HG02885 (cell line): ENCODE results near the gene TPTE.
"Not testable (repeated sequence)": the region's sequence is repeated elsewhere in the genome, so short reads cannot be mapped to it uniquely, and the experiment has no call there.

Experiments used
- ATAC-seq: cut with Tn5 transposase; IDR thresholded peaks from one replicate; pipeline ENCODE4 v1.9.1; 2021; ENCODE audit warnings: mild to moderate bottlenecking; ENCODE audit not compliant: unreplicated experiment, poor library complexity

The TPTE gene

GRCh38 chr21:10616061-10616460, 94.7 kb downstream of the TPTE start:
- ATAC-seq = not testable (repeated sequence)

- no peak for ATAC-seq
These were observed 95.2 kb downstream of the TPTE start for GRCh38 chr21:10616535-10616934.

DNA sequence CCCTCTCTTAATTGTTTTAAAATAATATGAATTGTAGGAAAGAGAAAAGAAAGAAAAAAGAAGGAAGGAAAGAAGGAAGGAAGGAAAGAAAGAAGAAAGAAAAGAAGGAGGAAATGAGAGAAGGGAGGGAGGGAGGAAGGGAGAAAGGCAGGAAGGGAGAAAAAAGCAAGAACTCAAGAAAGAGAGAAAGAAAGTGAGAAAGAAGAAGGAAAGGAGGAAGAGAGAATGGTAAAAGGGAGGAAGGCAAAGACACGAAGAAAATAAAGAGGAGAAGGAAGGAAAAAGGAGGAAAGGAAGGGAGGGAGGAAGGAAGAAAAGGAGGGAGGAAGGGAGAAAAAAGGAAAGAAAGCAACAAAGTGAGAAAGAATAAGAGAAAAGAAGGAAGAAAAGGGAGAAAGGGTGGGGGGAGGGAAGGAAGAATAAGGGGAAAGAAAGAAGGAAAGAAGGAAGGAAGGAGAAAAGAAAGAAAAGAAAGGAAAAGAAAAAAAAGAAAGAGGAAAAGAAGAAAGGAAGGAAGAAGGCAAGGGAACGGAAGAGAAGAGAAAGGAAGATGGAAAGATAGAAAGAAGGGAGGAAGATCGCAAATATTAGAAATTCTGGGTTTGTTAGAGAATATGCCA, 95.9 kb downstream of the TPTE start:
- not testable (repeated sequence) for ATAC-seq

- ATAC-seq = no peak
These were observed 106.0 kb downstream of the TPTE start for GRCh38 chr21:10627316-10627863.

DNA sequence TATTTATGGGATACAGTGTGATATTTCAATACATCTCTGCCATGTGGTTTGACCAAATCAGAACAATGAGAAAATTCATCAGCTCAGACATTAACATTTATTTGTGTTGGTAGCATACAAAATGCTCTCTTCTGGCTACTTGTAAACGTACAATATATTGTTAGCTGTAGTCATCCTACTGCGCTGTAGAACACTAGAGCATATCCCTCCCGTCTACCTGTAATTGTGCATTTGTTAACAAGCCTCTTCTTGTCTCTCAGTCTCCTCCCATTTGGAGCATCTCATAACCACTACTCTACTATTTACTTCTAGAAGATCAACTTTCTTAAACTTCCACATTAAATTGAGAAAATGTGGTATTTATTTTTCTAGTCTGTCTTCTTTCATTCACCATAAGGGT, 107.9 kb downstream of the TPTE start:
- not testable (repeated sequence) for ATAC-seq

GRCh38 chr21:10630829-10631228, 109.4 kb downstream of the TPTE start:
- not testable (repeated sequence) for ATAC-seq

DNA sequence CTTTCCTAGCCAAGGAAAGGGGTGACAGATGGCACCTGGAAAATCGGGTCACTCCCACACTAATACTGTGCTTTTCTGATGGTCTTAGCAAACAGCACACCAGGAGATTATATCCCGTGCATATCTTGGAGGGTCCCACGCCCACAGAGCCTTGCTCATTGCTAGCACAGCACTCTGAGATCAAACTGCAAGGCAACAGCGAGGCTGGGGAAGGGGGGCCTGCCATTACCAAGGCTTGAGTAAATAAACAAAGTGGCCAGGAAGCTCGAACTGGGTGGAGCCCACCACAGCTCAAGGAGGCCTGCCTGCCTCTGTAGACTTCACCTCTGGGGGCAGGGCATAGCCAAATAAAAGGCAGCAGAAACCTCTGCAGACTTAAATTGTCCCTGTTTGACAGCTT, 109.9 kb downstream of the TPTE start:
- ATAC-seq = not testable (repeated sequence)

- not testable (repeated sequence) for ATAC-seq
These were observed 116.8 kb downstream of the TPTE start for GRCh38 chr21:10638144-10638543.

GRCh38 chr21:10639123-10639522, 117.7 kb downstream of the TPTE start:
- no peak for ATAC-seq

GRCh38 chr21:10639746-10640145, 118.4 kb downstream of the TPTE start:
- not testable (repeated sequence) for ATAC-seq

DNA sequence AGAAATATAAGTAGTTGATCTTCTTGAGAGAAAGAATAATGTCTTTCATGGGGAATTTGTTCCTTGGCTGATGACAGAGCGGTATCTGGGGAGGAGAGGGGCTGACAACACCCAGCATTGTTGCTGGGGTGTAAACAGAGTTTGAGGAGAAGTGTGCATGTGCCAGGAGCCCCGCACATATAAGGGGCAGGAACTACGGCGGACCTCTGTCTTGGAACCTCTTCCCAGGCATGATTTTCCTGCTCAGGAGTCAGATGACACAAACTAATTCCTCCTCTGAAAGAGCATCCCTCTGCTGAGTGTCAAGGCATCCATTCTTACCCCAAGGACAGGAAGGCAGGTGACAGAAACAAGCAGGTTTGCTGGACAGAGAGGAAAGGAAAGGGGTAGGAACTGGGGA, 119.1 kb downstream of the TPTE start:
- no peak for ATAC-seq

GRCh38 chr21:10641107-10641506, 119.7 kb downstream of the TPTE start:
- no peak for ATAC-seq

DNA sequence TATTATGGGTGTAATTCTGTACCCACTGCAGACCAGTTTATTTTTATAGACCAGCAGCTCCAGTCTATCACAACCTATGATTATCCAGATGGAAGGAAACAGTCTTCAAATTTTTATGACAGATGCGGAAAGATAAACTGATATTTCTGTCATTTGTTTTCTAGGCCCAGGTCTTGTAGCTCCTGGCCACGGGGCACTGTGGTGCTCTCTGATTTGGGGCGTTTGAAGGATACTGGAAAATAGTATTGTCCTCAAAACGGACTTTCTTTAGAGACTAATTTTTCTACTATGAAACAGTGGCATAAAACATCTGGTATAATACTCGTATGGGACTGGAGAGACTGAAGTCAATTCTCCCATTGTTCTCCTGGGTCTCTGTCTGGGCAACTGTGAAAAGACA, 124.3 kb downstream of the TPTE start:
- not testable (repeated sequence) for ATAC-seq

GRCh38 chr21:10649350-10650149, 128.2 kb downstream of the TPTE start:
- ATAC-seq = not testable (repeated sequence)

DNA sequence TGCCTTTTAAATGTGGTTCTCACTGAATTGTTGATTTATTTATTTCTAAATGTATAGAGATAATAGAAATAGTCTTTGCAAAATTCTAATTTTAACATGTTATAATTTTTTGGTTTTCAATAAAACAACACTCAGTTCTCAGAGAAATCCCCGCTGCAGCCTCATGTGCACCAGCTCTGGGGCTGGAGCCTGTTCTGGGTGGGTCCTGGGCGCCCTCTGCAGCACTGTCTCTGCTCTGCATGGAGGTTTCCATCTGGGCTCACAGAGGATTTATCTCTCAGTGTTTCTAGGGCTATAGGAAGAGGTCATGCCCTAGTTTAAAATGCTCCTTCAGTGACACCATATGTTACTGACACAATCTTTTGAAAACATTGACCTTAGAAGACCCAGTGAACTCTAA, 128.9 kb downstream of the TPTE start:
- not testable (repeated sequence) for ATAC-seq
